Fibroblast of skin of scalp (primary cell): ENCODE data around the gene ERCC6L2.

ENCODE experiments used
- DNase-seq: peaks from one replicate; pipeline ENCODE4 v3.0.0-alpha.2; 2013

ERCC6L2 gene

GRCh38 chr9:95980262-95981125, 105.0 kb downstream of the ERCC6L2 start:
- peak; percentile 34 for DNase-seq

DNA sequence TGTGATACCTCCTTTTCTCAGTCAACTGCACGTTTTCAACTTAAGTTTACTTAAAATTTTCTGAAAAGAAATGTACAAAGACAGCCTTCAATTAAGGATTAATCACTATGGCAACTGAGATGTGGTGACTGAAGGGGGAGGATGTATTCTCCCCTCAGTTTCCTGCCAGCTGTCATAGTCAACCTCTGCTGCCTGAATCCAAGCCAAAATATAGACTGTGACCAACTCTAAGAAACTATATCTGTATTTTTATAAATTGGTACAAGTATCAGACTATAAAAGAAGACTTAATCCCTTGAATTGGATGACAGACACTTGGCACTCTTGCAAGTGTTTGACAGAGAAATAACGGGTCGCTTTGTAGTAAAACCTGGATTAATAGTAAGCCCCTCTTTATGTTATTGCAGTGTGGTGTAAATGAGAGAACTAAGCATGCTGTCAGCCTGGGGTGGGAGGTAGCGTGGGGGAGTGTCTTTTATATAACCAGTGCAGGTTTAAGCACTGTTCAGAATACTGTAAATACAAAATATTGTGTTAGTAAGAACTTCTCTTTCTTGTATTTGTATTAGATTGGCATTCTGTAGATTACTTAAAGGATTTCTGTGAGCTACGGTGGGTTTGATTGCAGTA, 106.4 kb downstream of the ERCC6L2 start:
- DNase-seq: peak; percentile 23

DNA sequence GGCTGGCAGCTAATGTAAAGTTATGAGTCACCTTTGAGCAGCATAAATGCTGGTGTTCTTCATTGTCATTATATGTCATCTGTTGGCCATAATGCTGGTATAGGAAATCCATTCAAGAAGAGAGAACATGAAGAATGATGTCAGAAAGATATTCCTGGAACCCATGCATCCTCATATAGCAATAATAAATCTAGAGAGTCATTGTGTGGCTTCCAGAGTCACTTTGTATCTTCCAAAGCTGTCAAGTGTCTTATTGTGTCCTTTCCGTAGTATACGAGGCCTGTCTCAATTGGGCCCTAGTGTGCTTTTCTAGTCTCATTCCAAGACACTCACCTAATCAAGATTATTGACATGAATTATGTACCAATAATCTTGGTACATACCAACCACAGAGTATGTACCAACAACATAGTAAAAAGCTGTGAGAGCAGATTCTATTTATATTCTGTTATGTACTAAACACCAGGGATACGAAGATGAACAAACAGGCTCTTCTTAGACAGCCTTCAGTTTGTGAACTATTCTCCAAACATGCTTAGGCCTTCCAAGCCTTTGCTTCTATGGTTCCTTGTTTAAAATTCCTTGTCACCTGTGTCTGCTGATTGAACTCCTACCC, 110.1 kb downstream of the ERCC6L2 start:
- DNase-seq: no peak

DNA sequence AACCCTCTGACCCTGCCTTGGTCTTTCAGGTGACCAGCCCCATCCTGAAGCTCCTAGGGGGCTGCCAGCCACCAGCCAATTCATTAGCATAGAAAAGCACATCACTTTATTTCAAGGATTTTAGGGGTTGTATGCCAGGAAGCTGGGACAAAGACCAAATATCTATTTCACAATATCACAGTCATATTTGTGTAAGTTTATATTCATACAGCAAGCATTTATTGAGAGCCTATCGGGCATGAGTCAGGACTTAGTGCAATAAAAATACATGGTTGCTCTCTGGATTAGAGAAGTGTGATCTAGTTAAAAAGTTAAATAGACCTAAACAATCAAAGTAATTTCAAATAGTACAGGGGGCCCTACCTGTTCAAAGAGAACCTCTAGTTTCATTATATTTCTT, 113.8 kb downstream of the ERCC6L2 start:
- DNase-seq: peak; percentile 22

DNA sequence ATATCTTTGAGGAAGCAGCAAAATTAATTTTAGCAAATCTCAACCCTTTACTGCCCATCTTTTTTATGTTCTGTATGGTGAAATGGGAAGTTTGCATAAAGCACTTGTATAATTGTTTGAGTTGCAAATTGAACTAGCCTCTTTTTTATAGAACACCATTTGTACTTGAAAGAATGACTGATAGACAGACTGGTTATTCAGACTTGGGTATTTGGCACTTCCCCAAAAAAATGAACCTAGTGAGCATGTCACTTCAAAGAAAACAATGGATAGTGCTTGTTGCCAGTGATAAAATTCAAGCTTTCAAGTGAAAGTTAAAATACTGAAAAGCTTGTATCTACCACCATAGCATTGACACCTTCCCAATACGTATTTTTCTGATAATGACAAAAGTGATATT, 115.8 kb downstream of the ERCC6L2 start:
- no peak for DNase-seq

DNA sequence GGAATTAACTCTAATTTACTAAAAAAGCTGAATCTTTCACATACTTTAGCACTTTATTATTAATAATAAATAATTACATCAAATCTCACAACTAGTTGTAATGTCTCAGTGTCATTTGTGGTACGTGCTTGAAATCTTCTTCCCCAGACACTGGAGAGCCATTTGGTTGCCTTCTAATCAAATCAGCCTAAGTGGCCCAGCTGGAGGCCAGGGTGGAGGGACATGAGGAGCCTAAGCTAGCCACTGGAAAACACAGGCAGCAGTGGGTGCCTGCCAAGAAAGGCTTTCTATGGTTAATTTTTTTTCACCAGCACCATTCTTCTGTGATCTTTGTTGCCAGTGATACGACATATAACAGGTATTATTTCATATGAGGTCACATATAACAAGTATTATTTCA, 117.0 kb downstream of the ERCC6L2 start:
- DNase-seq: no peak

DNA sequence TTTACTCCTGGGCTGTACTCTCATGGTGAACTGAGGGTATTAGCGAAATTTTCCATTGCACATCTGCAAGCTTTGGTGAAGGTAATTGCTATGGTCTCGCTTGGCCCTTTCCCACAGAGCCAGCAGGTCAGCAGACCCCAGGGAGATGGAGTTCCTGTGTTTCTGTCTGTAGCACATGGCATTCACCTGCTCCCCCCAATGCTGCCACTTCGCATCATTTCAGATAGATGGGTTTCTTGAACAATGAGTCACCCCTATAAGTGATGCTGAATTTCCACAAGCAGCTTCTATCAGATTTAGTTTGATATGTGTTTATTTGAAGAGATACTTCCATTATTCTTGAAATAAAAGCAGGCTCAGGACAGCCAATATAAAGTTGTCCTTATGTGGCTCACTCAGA, 117.8 kb downstream of the ERCC6L2 start:
- no peak for DNase-seq

DNA sequence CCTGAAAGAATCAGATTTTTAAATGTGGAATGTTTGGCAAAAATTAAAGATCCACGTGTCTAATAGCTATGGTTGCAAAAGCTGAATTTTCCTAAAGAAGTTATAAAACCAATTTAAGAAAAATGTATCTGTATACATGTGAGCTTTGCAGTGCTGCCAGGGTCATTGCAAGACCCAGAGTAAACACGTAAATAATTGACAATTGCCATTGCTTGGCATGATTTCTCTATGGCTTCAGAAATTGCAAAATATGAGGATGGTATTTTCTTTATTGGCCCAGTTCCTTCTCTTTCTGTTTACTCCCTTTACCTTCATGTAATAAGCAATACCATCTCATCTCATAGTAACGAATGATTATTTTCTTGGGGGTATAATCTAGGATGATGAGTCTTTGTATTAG, 123.9 kb downstream of the ERCC6L2 start:
- no peak for DNase-seq

GRCh38 chr9:96004379-96004778, 128.9 kb downstream of the ERCC6L2 start:
- DNase-seq: no peak

- DNase-seq: no peak
Measured at GRCh38 chr9:96006296-96006879, 130.9 kb downstream of the ERCC6L2 start.

DNA sequence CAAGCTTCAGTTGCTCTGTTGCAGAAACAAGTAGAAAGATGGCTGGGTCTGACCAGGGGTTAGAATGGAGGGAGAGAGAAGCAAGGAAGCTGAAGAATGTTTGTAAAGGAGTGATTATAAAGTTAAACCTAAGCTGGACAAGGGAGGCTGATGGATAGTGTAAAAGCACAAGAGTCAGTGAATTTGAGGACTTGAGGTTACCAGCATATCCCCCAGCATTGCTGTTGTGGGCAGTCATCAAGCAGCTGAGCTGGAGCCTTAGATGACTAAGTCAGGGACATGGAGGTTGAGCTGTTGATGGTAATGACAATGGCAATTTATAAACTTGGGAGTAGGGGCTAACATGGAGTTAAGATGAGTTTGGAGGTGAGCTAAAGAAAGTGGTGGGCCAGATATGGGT, 131.5 kb downstream of the ERCC6L2 start:
- peak; percentile 36 for DNase-seq

- no peak for DNase-seq
Measured at GRCh38 chr9:96008502-96009222, 133.2 kb downstream of the ERCC6L2 start.

DNA sequence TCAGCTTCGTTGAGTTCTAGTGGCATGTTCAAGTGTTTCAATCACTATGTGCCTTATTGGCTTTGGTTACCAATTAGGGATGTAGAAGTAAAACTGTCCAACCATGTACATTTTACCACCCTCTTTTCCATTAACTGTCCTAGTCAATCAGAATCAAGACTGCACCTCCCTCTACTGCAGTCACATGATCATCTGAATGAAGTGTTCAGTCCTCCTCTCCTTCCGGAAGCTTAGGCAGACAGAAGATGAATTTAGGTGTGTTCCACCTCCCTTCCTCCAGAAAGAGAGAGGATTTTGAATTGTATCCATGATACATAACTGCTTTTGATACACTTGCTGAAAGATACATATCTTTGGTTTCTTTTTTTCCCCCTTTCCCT, 133.7 kb downstream of the ERCC6L2 start:
- DNase-seq: no peak

DNA sequence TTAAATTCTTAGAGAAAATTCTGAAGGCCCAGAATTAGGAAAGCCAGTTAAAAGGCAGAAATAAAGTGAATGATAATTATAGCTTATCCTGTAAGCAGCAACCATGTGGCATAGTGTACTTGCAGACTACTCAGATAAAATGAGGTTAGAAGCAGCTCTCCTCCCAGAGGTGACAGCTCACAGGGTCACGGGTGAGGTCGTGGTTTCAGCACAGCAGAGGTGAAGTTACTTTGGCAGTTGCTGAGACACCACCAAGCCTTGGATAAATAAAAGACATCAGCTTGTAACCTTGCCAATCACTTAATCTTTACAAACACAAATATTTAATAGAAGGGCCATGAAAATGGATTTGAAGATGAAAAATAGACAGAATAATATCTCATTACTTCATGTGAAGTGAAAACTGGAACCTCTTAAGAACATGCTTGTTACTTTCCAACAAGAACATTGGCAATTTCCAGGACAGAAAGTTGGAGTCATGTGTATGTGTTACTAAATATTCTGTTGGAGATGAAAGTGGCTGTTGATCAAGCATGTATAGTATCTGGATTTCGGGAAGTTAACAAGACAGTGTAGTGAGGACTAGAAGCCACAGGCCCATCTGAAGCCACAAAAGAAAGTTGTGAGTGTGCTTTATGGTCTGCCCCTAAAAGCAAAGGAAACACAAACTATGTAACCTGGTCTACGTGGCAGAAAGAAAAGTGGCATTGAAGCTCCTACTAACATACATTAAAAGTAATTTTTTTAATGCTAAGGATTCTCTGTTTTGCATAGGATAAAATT, 134.4 kb downstream of the ERCC6L2 start:
- no peak for DNase-seq

GRCh38 chr9:96014078-96014477, 138.6 kb downstream of the ERCC6L2 start:
- peak; percentile 30 for DNase-seq

- DNase-seq: no peak
Measured at GRCh38 chr9:96015876-96016686, 140.6 kb downstream of the ERCC6L2 start.
